ENCODE data around the gene KRTCAP3. TPM values are rescaled to one million over a fixed set of nuclear protein-coding genes. Genes with fewer than 3 reads are reported as not detected.

Gene KRTCAP3
- polyA plus RNA-seq, 2 of the 4 experiments (the other 2 are of a cell fraction): 0.68 to 1.3 TPM

GRCh38 chr2:27428213-27428977 is 13.8 kb upstream of the KRTCAP3 start, which contains the start of gene NRBP1 (continued):
- TF ChIP-seq PBX3 (IDR thresholded peaks at IDR 0.05) (peak; percentile 27; the same call in 1 of the 2 replicates), ATOH8 (CRISPR knock-in tag; IDR thresholded peaks at IDR 0.05; ENCODE audit: low read depth) (no peak), POLR2AphosphoS2 (conservative IDR thresholded peaks at IDR 0.05; ENCODE audit: low read length) (no peak), KDM1A (IDR thresholded peaks at IDR 0.05; ENCODE audit: low read depth) (no peak), HDAC2 (IDR thresholded peaks at IDR 0.05) (no peak), JUN (IDR thresholded peaks at IDR 0.05) (peak; percentile 74 to 80; a peak in 2 of 5 replicates), CEBPB (IDR thresholded peaks at IDR 0.05) (no peak), TFCP2L1 (CRISPR knock-in tag; IDR thresholded peaks at IDR 0.05) (peak; percentile 42; the same call in 1 of the 2 replicates), HES2 (IDR thresholded peaks at IDR 0.05) (no peak), RARB (CRISPR knock-in tag; IDR thresholded peaks at IDR 0.05) (no peak), RAD21 (conservative IDR thresholded peaks at IDR 0.05 in 1 of 2, IDR thresholded peaks at IDR 0.05 in 1 of 2) (no peak; a peak in 1 of 5 replicates), GATA3 (IDR thresholded peaks at IDR 0.05; ENCODE audit: borderline replicate concordance) (peak; percentile 38; the same call in 1 of the 2 replicates), MAZ (IDR thresholded peaks at IDR 0.05; ENCODE audit: borderline replicate concordance, low read depth, low read length) (no peak), EP300 (IDR thresholded peaks at IDR 0.05) (no peak), PHF8 (IDR thresholded peaks at IDR 0.05; ENCODE audit: borderline replicate concordance, low read depth) (peak; percentile 89), HMGXB4 (CRISPR knock-in tag; IDR thresholded peaks at IDR 0.05; ENCODE audit: borderline replicate concordance) (no peak), REST (IDR thresholded peaks at IDR 0.05) (no peak)

GRCh38 chr2:27428978-27429541 is 13.1 kb upstream of the KRTCAP3 start:
- POLR2A ChIA-PET: interaction anchor here (0.6 to 3.1 kb wide), 12 partner anchors 8 to 1125 kb away, joined by 3 to 78 read pairs (median 6); partner anchors contain the start of genes CCDC121, GPN1, PPM1G and ZNF512
- peak; percentile 83 to 89 for DNase-seq (ENCODE audit: low read depth in 1 of 2, low spot score in 1 of 2)
- peak; percentile 87 to 90 for ATAC-seq
- no peak for FAIRE-seq
- CTCF ChIA-PET: interaction anchor here (0.8 to 10.4 kb wide), 15 partner anchors 9 to 204 kb away, joined by 3 to 72 read pairs (median 3); partner anchors contain the start of genes CCDC121, GPN1 and PPM1G
- Histone ChIP-seq H3K9me3 (no peaks in the 10 kb centered on the region), H3K4me3 (peak overlapping the region; percentile 89), H3K27ac (peak overlapping the region; percentile 97 to 98), H3K4me1 (peaks cover 27% of the 10 kb centered on the region), H3K4me2 (peak overlapping the region; percentile 85)
- WGBS (ENCODE audit: missing lambda C conversion rate): 3% methylated on average over 8 of the region's 51 CpGs
- TF ChIP-seq SREBF2 (IDR thresholded peaks at IDR 0.05): no peak
- no peak for TF ChIP-seq EP300 (IDR thresholded peaks at IDR 0.05)
- TF ChIP-seq ZNF302 (CRISPR knock-in tag; IDR thresholded peaks at IDR 0.05): no peak
- TF ChIP-seq ZSCAN20 (CRISPR knock-in tag; IDR thresholded peaks at IDR 0.05): no peak
- TF ChIP-seq KDM5A (IDR thresholded peaks at IDR 0.05): no peak
- TF ChIP-seq E2F6 (IDR thresholded peaks at IDR 0.05; ENCODE audit: borderline replicate concordance, low read depth): peak; percentile 50; the same call in 1 of the 2 replicates
- no peak for TF ChIP-seq FOSL2 (IDR thresholded peaks at IDR 0.05)
- peak; percentile 15; the same call in 1 of the 2 replicates for TF ChIP-seq FOSL2 (CRISPR knock-in tag; IDR thresholded peaks at IDR 0.05)
- no peak for TF ChIP-seq RARB (CRISPR knock-in tag; IDR thresholded peaks at IDR 0.05)
- TF ChIP-seq HOXB13 (CRISPR knock-in tag; IDR thresholded peaks at IDR 0.05; ENCODE audit: low read depth): no peak
- TF ChIP-seq RCOR1 (IDR thresholded peaks at IDR 0.05; ENCODE audit: low read depth, low read length): no peak
- TF ChIP-seq HMGXB4 (CRISPR knock-in tag; IDR thresholded peaks at IDR 0.05; ENCODE audit: borderline replicate concordance): no peak
- peak; percentile 35 for TF ChIP-seq POLR2A (IDR thresholded peaks at IDR 0.05; ENCODE audit: low read length)
